Osteocyte (in vitro differentiated cells): Measurements from ENCODE around the gene MGAT3. TPM values are rescaled to one million over a fixed set of nuclear protein-coding genes. Genes with fewer than 3 reads are reported as not detected.

Source experiments
- DNase-seq: peaks from one replicate; pipeline ENCODE4 v3.0.0; 2021; ENCODE audit warnings: mixed read lengths; ENCODE audit not compliant: unreplicated experiment; ENCODE audit errors: extremely low spot score
- H3K27ac Mint-ChIP-seq: one replicate; pipeline ENCODE4 v1.8.0; 2021; ENCODE audit warnings: mild to moderate bottlenecking, mixed read lengths; ENCODE audit not compliant: unreplicated experiment
- H3K27me3 Mint-ChIP-seq: one replicate; pipeline ENCODE4 v1.8.0; 2021; ENCODE audit warnings: mixed read lengths; ENCODE audit not compliant: unreplicated experiment
- H3K36me3 Mint-ChIP-seq: one replicate; pipeline ENCODE4 v1.8.0; 2021; ENCODE audit warnings: mixed read lengths; ENCODE audit not compliant: unreplicated experiment
- H3K4me1 Mint-ChIP-seq: one replicate; pipeline ENCODE4 v1.8.0; 2021; ENCODE audit warnings: mixed read lengths; ENCODE audit not compliant: unreplicated experiment
- H3K4me3 Mint-ChIP-seq: one replicate; pipeline ENCODE4 v1.8.0; 2021; ENCODE audit warnings: mild to moderate bottlenecking, moderate library complexity, mixed read lengths; ENCODE audit not compliant: unreplicated experiment
- H3K9me3 Mint-ChIP-seq: one replicate; pipeline ENCODE4 v1.8.0; 2021; ENCODE audit warnings: mixed read lengths; ENCODE audit not compliant: unreplicated experiment
- total RNA-seq: library from RNA; stranded (reverse); gene quantifications from 2 replicates; pipeline ENCODE4 v1.2.1, GENCODE V29; 2021
- TF ChIP-seq, protein P1 (sequence below): fragments of 200-600 bp; sonication (generic); IDR thresholded peaks from 2 replicates; pipeline ENCODE4 v1.5.0; 2021; ENCODE audit warnings: antibody characterized with exemption, mild to moderate bottlenecking, moderate library complexity

MGAT3 gene
- total RNA-seq, 1 donor from 2014 or later = 10.9 TPM

DNA sequence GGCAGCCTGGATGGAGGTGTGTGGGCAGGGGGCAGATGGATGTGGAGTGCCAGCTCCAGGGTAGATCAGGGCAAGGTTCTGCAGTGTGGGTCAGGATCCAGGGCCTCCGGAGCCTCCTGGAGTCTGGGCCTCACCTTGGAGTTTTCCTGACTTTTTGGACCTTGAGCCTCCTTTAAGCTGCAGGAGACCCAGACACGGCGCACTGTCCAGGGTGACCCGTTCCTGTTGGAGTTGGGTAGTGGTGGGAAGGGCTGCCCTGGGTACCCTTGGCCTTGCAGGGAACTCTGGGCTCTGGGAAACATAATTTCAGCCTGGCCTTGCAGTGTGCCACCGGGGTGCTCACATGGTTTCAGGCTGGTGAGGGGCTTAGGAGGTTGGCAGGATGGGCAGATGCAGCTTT is 17.0 kb downstream of the MGAT3 start:
- Mint-ChIP-seq H3K27me3 (no peaks in the 10 kb centered on the region), H3K36me3 (no peaks in the 10 kb centered on the region), H3K4me3 (peak overlapping the region; percentile 10), H3K4me1 (peaks cover 64% of the 10 kb centered on the region), H3K27ac (no peak overlapping the region), H3K9me3 (no peaks in the 10 kb centered on the region)
- TF ChIP-seq, protein P1, sequence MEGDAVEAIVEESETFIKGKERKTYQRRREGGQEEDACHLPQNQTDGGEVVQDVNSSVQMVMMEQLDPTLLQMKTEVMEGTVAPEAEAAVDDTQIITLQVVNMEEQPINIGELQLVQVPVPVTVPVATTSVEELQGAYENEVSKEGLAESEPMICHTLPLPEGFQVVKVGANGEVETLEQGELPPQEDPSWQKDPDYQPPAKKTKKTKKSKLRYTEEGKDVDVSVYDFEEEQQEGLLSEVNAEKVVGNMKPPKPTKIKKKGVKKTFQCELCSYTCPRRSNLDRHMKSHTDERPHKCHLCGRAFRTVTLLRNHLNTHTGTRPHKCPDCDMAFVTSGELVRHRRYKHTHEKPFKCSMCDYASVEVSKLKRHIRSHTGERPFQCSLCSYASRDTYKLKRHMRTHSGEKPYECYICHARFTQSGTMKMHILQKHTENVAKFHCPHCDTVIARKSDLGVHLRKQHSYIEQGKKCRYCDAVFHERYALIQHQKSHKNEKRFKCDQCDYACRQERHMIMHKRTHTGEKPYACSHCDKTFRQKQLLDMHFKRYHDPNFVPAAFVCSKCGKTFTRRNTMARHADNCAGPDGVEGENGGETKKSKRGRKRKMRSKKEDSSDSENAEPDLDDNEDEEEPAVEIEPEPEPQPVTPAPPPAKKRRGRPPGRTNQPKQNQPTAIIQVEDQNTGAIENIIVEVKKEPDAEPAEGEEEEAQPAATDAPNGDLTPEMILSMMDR = no peak
- no peak for DNase-seq

DNA sequence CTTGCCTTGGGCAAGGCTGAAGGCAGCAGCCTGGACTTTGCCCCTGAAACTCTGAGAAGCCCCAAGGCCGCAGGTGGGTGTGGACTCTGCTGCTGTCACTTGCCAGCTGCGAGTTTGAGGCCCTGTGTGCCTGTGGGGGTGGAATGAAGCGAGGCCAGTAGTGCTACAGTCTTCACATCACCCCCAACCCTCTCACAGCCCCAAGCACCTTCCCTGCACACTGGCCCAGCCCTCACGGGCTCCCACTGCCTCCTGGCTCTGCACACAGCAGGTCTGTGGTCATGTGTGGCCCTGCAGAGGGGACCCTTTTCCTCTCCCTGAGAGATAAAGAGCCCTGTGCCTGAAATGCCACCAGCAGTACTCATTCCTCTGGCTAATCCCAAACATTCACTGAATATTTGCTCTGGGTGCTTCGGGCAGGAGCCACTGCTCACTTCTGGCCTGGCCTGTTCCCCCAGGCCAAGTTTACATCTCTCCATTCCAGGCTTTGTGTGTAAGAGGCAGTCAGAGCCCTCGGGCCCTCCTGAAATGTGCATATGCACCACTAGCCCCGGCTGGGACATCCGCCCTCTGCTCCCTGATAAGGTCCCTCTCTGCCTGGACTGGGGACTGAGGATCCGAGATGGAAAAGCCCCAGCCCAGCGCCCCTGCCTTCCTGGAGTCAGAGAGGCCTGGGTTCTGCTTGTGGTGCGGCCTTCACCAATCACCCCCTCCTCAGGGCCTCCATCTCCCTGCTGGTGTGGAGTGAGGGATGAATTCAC is 17.7 kb downstream of the MGAT3 start:
- Mint-ChIP-seq H3K4me3 (no peak overlapping the region), H3K27ac (no peak overlapping the region), H3K9me3 (no peaks in the 10 kb centered on the region), H3K36me3 (no peaks in the 10 kb centered on the region), H3K4me1 (peaks cover 64% of the 10 kb centered on the region), H3K27me3 (no peaks in the 10 kb centered on the region)
- TF ChIP-seq, protein P1 = no peak
- no peak for DNase-seq

DNA sequence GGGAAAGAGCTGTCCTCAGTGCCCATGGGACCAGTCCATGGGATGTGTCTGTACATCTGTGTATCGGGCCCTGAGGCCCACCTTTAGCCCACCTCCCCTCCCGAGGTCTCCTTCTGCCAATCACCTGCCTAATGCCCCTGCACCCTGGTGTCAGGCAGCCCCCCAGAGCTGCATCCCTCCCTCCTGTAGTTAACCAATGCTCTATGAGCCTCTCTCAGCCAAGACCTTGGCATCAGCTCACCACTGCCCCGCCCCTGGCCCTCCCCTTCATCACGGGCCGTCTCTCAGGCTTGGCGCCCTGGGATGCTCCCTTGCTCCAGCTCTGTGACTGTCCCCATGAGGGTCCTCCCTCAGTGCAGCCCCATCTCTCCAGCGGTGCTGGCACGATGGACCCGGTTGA is 18.5 kb downstream of the MGAT3 start:
- no peak overlapping the region for H3K27ac Mint-ChIP-seq
- H3K4me3 Mint-ChIP-seq = no peak overlapping the region
- TF ChIP-seq, protein P1 = no peak
- H3K4me1 Mint-ChIP-seq = peaks cover 57% of the 10 kb centered on the region
- DNase-seq = no peak
- H3K27me3 Mint-ChIP-seq = no peaks in the 10 kb centered on the region
- H3K9me3 Mint-ChIP-seq = no peaks in the 10 kb centered on the region
- H3K36me3 Mint-ChIP-seq = no peaks in the 10 kb centered on the region

DNA sequence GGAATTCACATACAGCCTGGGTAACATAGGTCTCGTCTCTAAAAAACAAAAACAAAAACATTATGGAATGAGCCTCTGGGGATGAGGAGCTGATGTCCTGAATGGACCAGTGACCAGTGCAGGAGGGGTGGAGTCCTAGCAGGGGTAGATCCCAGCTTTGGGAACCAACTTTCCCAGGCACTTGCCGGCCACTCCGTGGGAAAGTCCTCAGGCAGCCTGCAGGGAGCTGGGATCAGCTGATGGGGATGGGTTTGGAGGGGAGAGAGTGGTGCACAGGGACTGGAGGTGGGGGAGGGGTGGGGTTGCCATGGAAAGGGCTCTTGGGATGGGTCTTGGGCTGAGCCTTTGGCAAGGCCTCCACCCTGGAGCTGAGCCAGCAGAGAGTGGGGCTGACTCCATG is 19.1 kb downstream of the MGAT3 start:
- no peak overlapping the region for H3K27ac Mint-ChIP-seq
- no peak for DNase-seq
- TF ChIP-seq, protein P1 = no peak
- peaks cover 51% of the 10 kb centered on the region for H3K4me1 Mint-ChIP-seq
- H3K9me3 Mint-ChIP-seq = no peaks in the 10 kb centered on the region
- H3K27me3 Mint-ChIP-seq = no peaks in the 10 kb centered on the region
- no peaks in the 10 kb centered on the region for H3K36me3 Mint-ChIP-seq
- H3K4me3 Mint-ChIP-seq = no peak overlapping the region

DNA sequence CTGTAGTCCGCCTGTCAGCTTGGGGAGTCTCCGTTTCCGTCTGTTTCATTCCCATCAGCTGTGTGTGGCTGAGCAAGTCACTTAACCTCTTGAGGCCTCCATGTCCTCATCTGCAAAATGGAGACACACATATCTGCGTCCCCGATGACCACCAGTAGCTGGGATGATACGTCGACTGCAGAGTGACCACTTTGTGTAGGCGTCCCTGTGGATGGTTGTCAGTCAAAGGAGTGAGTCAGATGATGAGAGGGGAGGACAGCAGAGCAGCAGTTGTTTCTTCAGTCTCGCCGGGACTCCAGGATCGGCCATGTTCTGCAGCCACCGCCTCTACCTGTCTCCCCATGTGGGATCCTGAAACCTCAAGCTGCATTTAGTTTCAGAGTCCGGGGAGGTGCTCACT is 19.9 kb downstream of the MGAT3 start:
- Mint-ChIP-seq H3K27ac (no peak overlapping the region), H3K9me3 (no peaks in the 10 kb centered on the region), H3K27me3 (no peaks in the 10 kb centered on the region), H3K4me3 (no peak overlapping the region), H3K4me1 (peaks cover 44% of the 10 kb centered on the region), H3K36me3 (no peaks in the 10 kb centered on the region)
- DNase-seq = no peak
- TF ChIP-seq, protein P1 = no peak
